ENCODE results near the gene EPG5. TPM values are rescaled to one million over a fixed set of nuclear protein-coding genes. Genes with fewer than 3 reads are reported as not detected.

Gene EPG5
- total RNA-seq, 1 experiment from 2014 or later = 12.9 TPM

DNA sequence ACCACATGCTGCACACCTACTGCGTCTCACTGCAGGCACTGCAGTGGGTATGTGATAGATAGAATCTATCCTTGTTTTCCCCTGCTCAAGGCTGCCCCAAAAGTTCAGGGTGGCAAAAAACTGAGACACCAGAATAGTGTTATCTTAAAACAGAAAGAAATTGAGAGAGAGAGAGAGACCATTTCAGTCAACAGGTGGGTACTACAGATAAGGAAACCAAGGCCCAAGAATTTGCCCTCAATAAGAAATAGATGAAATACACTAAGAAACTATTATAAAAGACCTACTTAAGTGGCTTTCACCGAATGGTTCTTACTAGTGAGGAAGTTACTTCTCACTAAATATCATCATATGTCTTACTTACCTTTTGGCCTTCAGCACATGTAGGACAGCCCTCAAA, 27.9 kb downstream of the EPG5 start:
- ChIA-PET CTCF (no interaction called here), POLR2A (no interaction called here)
- no peaks in the 10 kb centered on the region for H3K27me3 ChIP-seq (ENCODE audit: control insufficient read depth, insufficient read depth, low read length)
- no peak overlapping the region for H3K27ac ChIP-seq (ENCODE audit: low read length)
- intact Hi-C loops (cut with micrococcal nuclease; ENCODE audit: unreplicated experiment) (no loop called here), in situ Hi-C loops (cut with HindIII; ENCODE audit: low pct_unique_long_range_greater_than_20kb, low sequenced_read_pairs) (no loop called here)
- no peak overlapping the region for H3K4me3 ChIP-seq (ENCODE audit: low read depth in 2 of 2, low read length in 2 of 2)
- H3K4me1 ChIP-seq (ENCODE audit: control insufficient read depth, insufficient read depth, low read length) = no peaks in the 10 kb centered on the region
- no peaks in the 10 kb centered on the region for H3K9me3 ChIP-seq (ENCODE audit: control insufficient read depth, insufficient read depth, low read depth, low read length)
- no TSS peak for BruUV-seq (replicated peaks)
- DNase-seq (ENCODE audit: low read depth, low spot score) = no peak
- H3K36me3 ChIP-seq (ENCODE audit: control insufficient read depth, insufficient read depth, low read length) = no peaks in the 10 kb centered on the region
- TF ChIP-seq POLR2AphosphoS5 (IDR thresholded peaks at IDR 0.05; ENCODE audit: low read depth, low read length) (no peak), TCF7L2 (IDR thresholded peaks at IDR 0.05; ENCODE audit: low read depth, low read length) (no peak)
- no peak for ATAC-seq

DNA sequence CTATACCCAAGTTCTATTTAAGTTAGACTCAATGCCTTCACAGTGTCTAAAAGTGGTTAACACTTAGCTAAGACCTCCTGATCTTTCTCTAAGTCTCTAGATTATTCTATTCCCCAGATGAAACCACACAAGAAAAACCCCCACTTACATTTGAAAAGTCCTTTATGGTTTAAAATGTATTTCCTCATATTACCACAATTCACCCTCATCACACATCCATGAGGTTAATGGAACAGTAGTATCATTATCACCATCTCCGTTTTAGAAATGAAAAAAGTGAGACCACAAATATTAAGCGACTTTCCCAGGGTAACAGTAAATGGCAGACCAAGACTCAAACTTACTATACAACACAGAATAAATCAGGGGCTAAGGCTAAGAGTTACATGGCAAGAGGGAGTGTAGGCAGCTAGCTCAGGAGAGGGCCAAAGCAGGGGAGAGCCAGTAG, 28.6 kb downstream of the EPG5 start:
- H3K4me3 ChIP-seq (ENCODE audit: low read depth in 2 of 2, low read length in 2 of 2) = no peak overlapping the region
- no peaks in the 10 kb centered on the region for H3K36me3 ChIP-seq (ENCODE audit: control insufficient read depth, insufficient read depth, low read length)
- no peak overlapping the region for H3K27ac ChIP-seq (ENCODE audit: low read length)
- H3K27me3 ChIP-seq (ENCODE audit: control insufficient read depth, insufficient read depth, low read length) = no peaks in the 10 kb centered on the region
- ChIA-PET POLR2A (no interaction called here), CTCF (interaction anchor here (0.7 kb wide), 1 partner anchor 268 kb away, joined by 7 read pairs; no protein-coding TSS in a partner anchor)
- intact Hi-C loops (cut with micrococcal nuclease; ENCODE audit: unreplicated experiment) = no loop called here
- no peaks in the 10 kb centered on the region for H3K9me3 ChIP-seq (ENCODE audit: control insufficient read depth, insufficient read depth, low read depth, low read length)
- no peak for DNase-seq (ENCODE audit: low read depth, low spot score)
- H3K4me1 ChIP-seq (ENCODE audit: control insufficient read depth, insufficient read depth, low read length) = no peaks in the 10 kb centered on the region
- in situ Hi-C loops (cut with HindIII; ENCODE audit: low pct_unique_long_range_greater_than_20kb, low sequenced_read_pairs) = no loop called here
- no peak for TF ChIP-seq REST (IDR thresholded peaks at IDR 0.05; ENCODE audit: insufficient read depth in 1 of 2, low read depth in 2 of 2, low read length in 1 of 2)
- TF ChIP-seq TCF7L2 (IDR thresholded peaks at IDR 0.05; ENCODE audit: low read depth, low read length) = no peak
- no peak for ATAC-seq
- no TSS peak for BruUV-seq (replicated peaks)

- DNase-seq (ENCODE audit: low read depth, low spot score) (no peak), ATAC-seq (no peak)
- Histone ChIP-seq H3K27me3 (ENCODE audit: control insufficient read depth, insufficient read depth, low read length) (no peaks in the 10 kb centered on the region), H3K4me3 (ENCODE audit: low read depth in 2 of 2, low read length in 2 of 2) (no peak overlapping the region), H3K4me1 (ENCODE audit: control insufficient read depth, insufficient read depth, low read length) (no peaks in the 10 kb centered on the region), H3K9me3 (ENCODE audit: control insufficient read depth, insufficient read depth, low read depth, low read length) (no peaks in the 10 kb centered on the region), H3K36me3 (ENCODE audit: control insufficient read depth, insufficient read depth, low read length) (no peaks in the 10 kb centered on the region), H3K27ac (ENCODE audit: low read length) (no peak overlapping the region)
- intact Hi-C loops (cut with micrococcal nuclease; ENCODE audit: unreplicated experiment) = no loop called here
- ChIA-PET POLR2A (no interaction called here), CTCF (no interaction called here)
- BruUV-seq (replicated peaks) = no TSS peak
- in situ Hi-C loops (cut with HindIII; ENCODE audit: low pct_unique_long_range_greater_than_20kb, low sequenced_read_pairs) = no loop called here
- TF ChIP-seq POLR2AphosphoS5 (IDR thresholded peaks at IDR 0.05; ENCODE audit: low read depth, low read length) (no peak), SIN3A (IDR thresholded peaks at IDR 0.05; ENCODE audit: borderline replicate concordance, insufficient read depth, low read depth, low read length) (no peak), TCF7L2 (IDR thresholded peaks at IDR 0.05; ENCODE audit: low read depth, low read length) (no peak)
- TF ChIP-seq, protein P1, sequence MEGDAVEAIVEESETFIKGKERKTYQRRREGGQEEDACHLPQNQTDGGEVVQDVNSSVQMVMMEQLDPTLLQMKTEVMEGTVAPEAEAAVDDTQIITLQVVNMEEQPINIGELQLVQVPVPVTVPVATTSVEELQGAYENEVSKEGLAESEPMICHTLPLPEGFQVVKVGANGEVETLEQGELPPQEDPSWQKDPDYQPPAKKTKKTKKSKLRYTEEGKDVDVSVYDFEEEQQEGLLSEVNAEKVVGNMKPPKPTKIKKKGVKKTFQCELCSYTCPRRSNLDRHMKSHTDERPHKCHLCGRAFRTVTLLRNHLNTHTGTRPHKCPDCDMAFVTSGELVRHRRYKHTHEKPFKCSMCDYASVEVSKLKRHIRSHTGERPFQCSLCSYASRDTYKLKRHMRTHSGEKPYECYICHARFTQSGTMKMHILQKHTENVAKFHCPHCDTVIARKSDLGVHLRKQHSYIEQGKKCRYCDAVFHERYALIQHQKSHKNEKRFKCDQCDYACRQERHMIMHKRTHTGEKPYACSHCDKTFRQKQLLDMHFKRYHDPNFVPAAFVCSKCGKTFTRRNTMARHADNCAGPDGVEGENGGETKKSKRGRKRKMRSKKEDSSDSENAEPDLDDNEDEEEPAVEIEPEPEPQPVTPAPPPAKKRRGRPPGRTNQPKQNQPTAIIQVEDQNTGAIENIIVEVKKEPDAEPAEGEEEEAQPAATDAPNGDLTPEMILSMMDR (IDR thresholded peaks at IDR 0.05) = no peak
Measured at GRCh38 chr18:45935591-45936335, 31.4 kb downstream of the EPG5 start.

Data from Panc1 (cell line).